Immature natural killer cell (primary cell): ENCODE results near the gene CLSTN1. TPM values are rescaled to one million over a fixed set of nuclear protein-coding genes. Genes with fewer than 3 reads are reported as not detected.

Experiments
- DNase-seq, 3 donors: peaks; one replicate each; pipeline ENCODE4 v3.0.0; 2022; ENCODE audit warnings: mixed read lengths in 1 of 3
- H3K27ac Mint-ChIP-seq, 6 donors: one replicate each; pipeline ENCODE4 v1.8.0; 2020; ENCODE audit warnings: mixed read lengths in 6 of 6, mild to moderate bottlenecking in 5 of 6, inconsistent platforms in 4 of 6, moderate library complexity in 3 of 6
- H3K27me3 Mint-ChIP-seq, 3 donors: one replicate each; pipeline ENCODE4 v1.8.0; 2020 to 2021; ENCODE audit warnings: low read depth in 3 of 3, mild to moderate bottlenecking in 3 of 3, mixed read lengths in 3 of 3, moderate library complexity in 3 of 3, inconsistent platforms in 1 of 3
- H3K36me3 Mint-ChIP-seq, 3 donors: one replicate each; pipeline ENCODE4 v1.8.0; 2020; ENCODE audit warnings: mixed read lengths in 3 of 3, inconsistent platforms in 2 of 3, mild to moderate bottlenecking in 2 of 3
- H3K4me1 Mint-ChIP-seq, 2 donors: one replicate each; pipeline ENCODE4 v1.8.0; 2020; ENCODE audit warnings: inconsistent platforms in 2 of 2, mild to moderate bottlenecking in 2 of 2, mixed read lengths in 2 of 2, moderate library complexity in 1 of 2
- H3K4me3 Mint-ChIP-seq, 5 donors: one replicate each; pipeline ENCODE4 v1.8.0; 2020; ENCODE audit warnings: mild to moderate bottlenecking in 5 of 5, mixed read lengths in 5 of 5, inconsistent platforms in 3 of 5, moderate library complexity in 3 of 5
- H3K9me3 Mint-ChIP-seq, 6 donors: one replicate each; pipeline ENCODE4 v1.8.0; 2020; ENCODE audit warnings: mild to moderate bottlenecking in 6 of 6, mixed read lengths in 6 of 6, inconsistent platforms in 4 of 6, moderate library complexity in 3 of 6
- polyA plus RNA-seq, 3 donors: library from polyadenylated mRNA; unstranded; fragments of 300-500 nt; fragmentation: Illumina TruSeq; gene quantifications; one replicate each; pipeline ENCODE4 v1.2.3, GENCODE V29; 2021

Gene CLSTN1
- polyA plus RNA-seq, 3 donors from 2014 or later: 7.4 to 35.7 (median 11.0) TPM

- peaks cover 69 to 78% of the 10 kb centered on the region in 2 donors for H3K4me1 Mint-ChIP-seq
- peaks cover 9 to 17% (median 15%) of the 10 kb centered on the region in 3 donors for H3K36me3 Mint-ChIP-seq
- peak overlapping the region; percentile 66 to 82 (median 71) for H3K4me3 Mint-ChIP-seq
- DNase-seq: no peak
- no peaks in the 10 kb centered on the region for H3K9me3 Mint-ChIP-seq
- H3K27me3 Mint-ChIP-seq: peaks cover 0 to 14% (median 3%) of the 10 kb centered on the region in 3 donors
- H3K27ac Mint-ChIP-seq: peak overlapping the region; percentile 71 to 94 (median 88)
These were observed 118.2 kb downstream of the CLSTN1 start for GRCh38 chr1:9705337-9706093.

GRCh38 chr1:9703681-9704080 is 120.1 kb downstream of the CLSTN1 start:
- H3K4me1 Mint-ChIP-seq: peaks cover 74 to 90% of the 10 kb centered on the region in 2 donors
- peaks cover 5 to 13% (median 13%) of the 10 kb centered on the region in 3 donors for H3K36me3 Mint-ChIP-seq
- peaks cover 0 to 14% (median 7%) of the 10 kb centered on the region in 3 donors for H3K27me3 Mint-ChIP-seq
- H3K9me3 Mint-ChIP-seq: no peaks in the 10 kb centered on the region
- peak overlapping the region; percentile 71 to 85 (median 78) for H3K4me3 Mint-ChIP-seq
- peak overlapping the region; percentile 80 to 96 (median 86) for H3K27ac Mint-ChIP-seq
- DNase-seq: no peak

GRCh38 chr1:9703165-9703509 is 120.6 kb downstream of the CLSTN1 start:
- H3K27me3 Mint-ChIP-seq: peaks cover 0 to 13% (median 9%) of the 10 kb centered on the region in 3 donors
- DNase-seq: no peak
- peak overlapping the region; percentile 71 to 85 (median 78) for H3K4me3 Mint-ChIP-seq
- peak overlapping the region; percentile 80 to 92 (median 86) for H3K27ac Mint-ChIP-seq
- H3K4me1 Mint-ChIP-seq: peaks cover 79 to 95% of the 10 kb centered on the region in 2 donors
- H3K9me3 Mint-ChIP-seq: no peaks in the 10 kb centered on the region
- H3K36me3 Mint-ChIP-seq: peaks cover 5 to 18% (median 13%) of the 10 kb centered on the region in 3 donors

GRCh38 chr1:9701665-9702064 is 122.1 kb downstream of the CLSTN1 start:
- Mint-ChIP-seq H3K4me3 (no peak overlapping the region), H3K27me3 (peaks cover 0 to 12% (median 9%) of the 10 kb centered on the region in 3 donors), H3K27ac (peak overlapping the region in 4 of 6 donors; percentile 16 to 85 (median 73)), H3K4me1 (peaks cover 69 to 91% of the 10 kb centered on the region in 2 donors), H3K36me3 (peaks cover 5 to 18% (median 13%) of the 10 kb centered on the region in 3 donors), H3K9me3 (no peaks in the 10 kb centered on the region)
- no peak for DNase-seq

GRCh38 chr1:9700340-9700739 is 123.4 kb downstream of the CLSTN1 start:
- H3K4me1 Mint-ChIP-seq: peaks cover 58 to 84% of the 10 kb centered on the region in 2 donors
- no peak for DNase-seq
- peaks cover 5 to 18% (median 8%) of the 10 kb centered on the region in 3 donors for H3K36me3 Mint-ChIP-seq
- no peak overlapping the region for H3K4me3 Mint-ChIP-seq
- peaks cover 0 to 10% (median 9%) of the 10 kb centered on the region in 3 donors for H3K27me3 Mint-ChIP-seq
- H3K27ac Mint-ChIP-seq: peak overlapping the region; percentile 30 to 85 (median 60)
- H3K9me3 Mint-ChIP-seq: no peaks in the 10 kb centered on the region

GRCh38 chr1:9699361-9699760 is 124.4 kb downstream of the CLSTN1 start:
- H3K4me3 Mint-ChIP-seq: no peak overlapping the region
- no peaks in the 10 kb centered on the region for H3K9me3 Mint-ChIP-seq
- H3K4me1 Mint-ChIP-seq: peaks cover 56 to 81% of the 10 kb centered on the region in 2 donors
- peaks cover 6 to 26% (median 11%) of the 10 kb centered on the region in 3 donors for H3K36me3 Mint-ChIP-seq
- H3K27ac Mint-ChIP-seq: peak overlapping the region in 5 of 6 donors; percentile 3 to 71 (median 30)
- no peak for DNase-seq
- peaks cover 0 to 11% (median 9%) of the 10 kb centered on the region in 3 donors for H3K27me3 Mint-ChIP-seq

GRCh38 chr1:9696793-9697192 is 127.0 kb downstream of the CLSTN1 start:
- Mint-ChIP-seq H3K4me1 (peaks cover 50 to 81% of the 10 kb centered on the region in 2 donors), H3K36me3 (peaks cover 0 to 28% (median 16%) of the 10 kb centered on the region in 3 donors), H3K9me3 (no peaks in the 10 kb centered on the region), H3K27me3 (peaks cover 0 to 9% (median 6%) of the 10 kb centered on the region in 3 donors), H3K27ac (peak overlapping the region in 1 of 6 donors; percentile 69), H3K4me3 (no peak overlapping the region)
- DNase-seq: no peak

GRCh38 chr1:9691691-9692090 is 132.1 kb downstream of the CLSTN1 start:
- H3K27ac Mint-ChIP-seq: peak overlapping the region; percentile 29 to 91 (median 84)
- H3K9me3 Mint-ChIP-seq: no peaks in the 10 kb centered on the region
- no peak for DNase-seq

GRCh38 chr1:9691108-9691445 is 132.7 kb downstream of the CLSTN1 start:
- DNase-seq: no peak
- peak overlapping the region; percentile 78 to 94 (median 88) for H3K27ac Mint-ChIP-seq
- H3K27me3 Mint-ChIP-seq: peaks cover 2 to 14% (median 2%) of the 10 kb centered on the region in 3 donors

More at GRCh38 chr1:9691691-9692090, 132.1 kb downstream of the CLSTN1 start:
- Mint-ChIP-seq H3K4me1 (peaks cover 66 to 80% of the 10 kb centered on the region in 2 donors), H3K4me3 (peak overlapping the region; percentile 2 to 92 (median 85)), H3K27me3 (peaks cover 2 to 14% (median 2%) of the 10 kb centered on the region in 3 donors), H3K36me3 (peaks cover 0 to 20% (median 18%) of the 10 kb centered on the region in 3 donors)

GRCh38 chr1:9690440-9691107 is 133.2 kb downstream of the CLSTN1 start:
- Mint-ChIP-seq H3K9me3 (no peaks in the 10 kb centered on the region), H3K27me3 (peaks cover 2 to 14% (median 2%) of the 10 kb centered on the region in 3 donors), H3K27ac (peak overlapping the region; percentile 78 to 94 (median 88)), H3K4me1 (peaks cover 75 to 86% of the 10 kb centered on the region in 2 donors), H3K36me3 (peaks cover 0 to 20% (median 18%) of the 10 kb centered on the region in 3 donors), H3K4me3 (peak overlapping the region; percentile 85 to 93 (median 91))
- no peak for DNase-seq

More at GRCh38 chr1:9691108-9691445, 132.7 kb downstream of the CLSTN1 start:
- Mint-ChIP-seq H3K9me3 (no peaks in the 10 kb centered on the region), H3K36me3 (peaks cover 0 to 20% (median 18%) of the 10 kb centered on the region in 3 donors), H3K4me3 (peak overlapping the region; percentile 2 to 92 (median 90)), H3K4me1 (peaks cover 70 to 81% of the 10 kb centered on the region in 2 donors)

- H3K27me3 Mint-ChIP-seq: peaks cover 2 to 10% (median 2%) of the 10 kb centered on the region in 3 donors
- DNase-seq: peak in 1 of 3 donors; percentile 14
- H3K4me3 Mint-ChIP-seq: peak overlapping the region; percentile 85 to 93 (median 91)
- H3K4me1 Mint-ChIP-seq: peaks cover 74 to 84% of the 10 kb centered on the region in 2 donors
- H3K36me3 Mint-ChIP-seq: peaks cover 0 to 16% (median 13%) of the 10 kb centered on the region in 3 donors
- H3K27ac Mint-ChIP-seq: peak overlapping the region; percentile 78 to 94 (median 88)
- no peaks in the 10 kb centered on the region for H3K9me3 Mint-ChIP-seq
These were observed 133.8 kb downstream of the CLSTN1 start for GRCh38 chr1:9689971-9690381.

GRCh38 chr1:9689011-9689706 is 134.6 kb downstream of the CLSTN1 start:
- H3K27ac Mint-ChIP-seq: peak overlapping the region; percentile 84 to 95 (median 88)
- H3K4me1 Mint-ChIP-seq: peaks cover 75 to 85% of the 10 kb centered on the region in 2 donors
- H3K9me3 Mint-ChIP-seq: no peaks in the 10 kb centered on the region

GRCh38 chr1:9688599-9688998 is 135.2 kb downstream of the CLSTN1 start:
- Mint-ChIP-seq H3K36me3 (peaks cover 0 to 7% (median 6%) of the 10 kb centered on the region in 3 donors), H3K27me3 (peaks cover 2 to 10% (median 2%) of the 10 kb centered on the region in 3 donors), H3K9me3 (no peaks in the 10 kb centered on the region), H3K4me3 (peak overlapping the region; percentile 80 to 96 (median 83)), H3K4me1 (peaks cover 76 to 85% of the 10 kb centered on the region in 2 donors), H3K27ac (peak overlapping the region; percentile 84 to 95 (median 88))
- no peak for DNase-seq

More at GRCh38 chr1:9689011-9689706, 134.6 kb downstream of the CLSTN1 start:
- Mint-ChIP-seq H3K4me3 (peak overlapping the region; percentile 80 to 96 (median 83)), H3K36me3 (peaks cover 0 to 11% (median 11%) of the 10 kb centered on the region in 3 donors), H3K27me3 (peaks cover 2 to 10% (median 2%) of the 10 kb centered on the region in 3 donors)
- DNase-seq: peak; percentile 77 to 80 (median 80)
